ENCODE measurements around the gene RTL3.
"Not testable (repeated sequence)": the region's sequence is repeated elsewhere in the genome, so short reads cannot be mapped to it uniquely, and the experiment has no call there.

Gene RTL3

DNA sequence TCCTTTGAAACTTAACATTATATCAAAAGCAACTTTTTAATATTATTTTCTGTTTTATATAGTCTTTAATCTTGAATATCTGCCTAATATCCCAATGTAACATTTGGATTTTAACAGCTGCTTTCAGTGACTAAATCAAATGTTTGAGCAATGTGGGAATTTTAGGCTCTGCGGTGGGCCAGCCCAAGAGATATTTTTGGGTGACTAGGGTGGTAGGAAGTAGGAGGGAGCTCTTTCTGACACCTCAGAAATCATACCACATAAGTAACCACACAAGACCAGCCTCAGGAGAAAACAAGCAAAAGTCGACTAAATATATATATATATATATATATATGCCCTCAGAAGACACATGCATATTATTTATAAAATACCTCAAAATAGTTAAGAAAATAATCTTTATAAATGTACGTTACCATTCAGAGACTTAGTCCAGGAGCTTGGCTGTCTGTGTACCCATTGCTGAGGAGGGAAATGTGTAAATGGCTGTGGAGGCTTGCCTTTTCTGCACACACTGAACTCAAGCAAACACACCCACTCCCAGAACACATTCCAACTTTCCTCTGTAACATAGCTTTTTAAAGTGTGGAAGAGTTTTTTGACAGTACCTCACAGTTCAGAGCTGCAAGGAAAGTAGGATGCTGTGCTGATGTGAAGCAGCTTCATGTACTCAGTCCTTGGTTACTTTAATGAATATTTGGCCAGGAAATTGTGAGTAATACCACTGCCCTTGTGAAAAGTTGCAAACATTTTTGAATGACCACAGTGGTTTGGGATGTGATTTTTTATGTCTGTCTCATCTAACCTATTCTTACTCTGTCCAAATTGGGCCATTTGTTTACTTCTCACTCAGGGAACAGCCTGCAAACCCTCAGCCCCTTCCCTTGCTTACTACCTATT lies at the start of gene RTL3:
RTL3 (minus strand) TSS at position 484 of the 900 bp plus-strand sequence. CDS start 908 bp downstream, outside the sequence.
- peak; percentile 69 to 80 (median 76) for DNase-seq

DNA sequence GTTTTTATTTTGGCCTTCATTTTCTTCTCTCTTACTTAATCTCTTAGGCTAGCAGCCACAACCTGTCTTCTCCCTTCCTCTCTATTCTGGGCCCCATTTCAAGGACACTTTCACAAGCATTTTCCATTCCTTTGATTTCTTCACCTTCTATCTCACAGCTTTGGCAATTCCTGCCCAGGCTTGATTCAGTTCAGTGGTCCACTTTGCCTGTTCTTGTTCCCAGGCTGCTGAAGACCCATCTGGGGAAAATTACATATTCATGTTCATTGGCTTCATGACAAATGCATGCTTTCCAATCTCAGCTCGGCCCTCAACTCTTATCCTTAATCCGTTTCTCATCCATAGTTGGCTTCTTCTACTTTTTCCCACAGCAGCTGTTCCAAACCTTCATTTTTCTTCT lies 49.7 kb upstream of the RTL3 start:
- no peak for DNase-seq

DNA sequence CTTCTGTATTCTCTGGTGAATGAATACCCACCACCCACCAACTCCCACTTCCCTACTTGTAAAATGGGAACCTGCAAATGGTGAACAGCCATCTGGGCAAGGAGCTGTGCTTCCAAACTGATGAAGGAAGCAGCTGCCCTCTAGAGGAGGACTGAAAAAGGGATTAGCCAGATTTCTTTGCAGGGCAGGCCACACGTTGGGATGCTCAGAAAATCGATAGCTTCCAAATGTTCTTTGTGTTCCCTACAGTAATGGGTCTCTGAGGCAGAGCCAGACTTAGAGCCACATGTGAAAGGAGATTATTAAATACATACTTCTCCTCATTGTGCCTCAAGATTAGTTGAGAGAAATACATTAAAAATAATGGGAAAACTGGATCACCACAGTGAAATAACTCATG lies 49.1 kb upstream of the RTL3 start:
- peak; percentile 63 for DNase-seq

DNA sequence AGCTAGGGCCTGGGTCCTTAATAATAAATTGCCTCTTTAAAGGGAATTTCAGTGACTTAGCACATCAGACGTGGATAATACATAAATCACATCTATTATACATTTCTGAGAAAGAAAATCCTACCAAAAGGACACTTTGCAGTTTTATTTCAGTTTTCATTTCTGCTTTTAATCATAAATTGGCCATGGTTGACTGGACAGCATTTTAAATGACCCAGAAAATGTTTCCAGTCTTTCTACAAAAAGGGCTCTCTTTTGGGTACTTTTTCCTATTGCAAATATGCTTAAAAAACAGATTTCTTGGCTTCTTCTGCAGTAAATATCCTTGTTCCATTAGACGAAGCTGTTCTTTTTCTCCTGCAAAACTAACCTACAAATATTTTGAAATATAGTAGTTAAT lies 46.9 kb upstream of the RTL3 start:
- DNase-seq, result no peak

DNA sequence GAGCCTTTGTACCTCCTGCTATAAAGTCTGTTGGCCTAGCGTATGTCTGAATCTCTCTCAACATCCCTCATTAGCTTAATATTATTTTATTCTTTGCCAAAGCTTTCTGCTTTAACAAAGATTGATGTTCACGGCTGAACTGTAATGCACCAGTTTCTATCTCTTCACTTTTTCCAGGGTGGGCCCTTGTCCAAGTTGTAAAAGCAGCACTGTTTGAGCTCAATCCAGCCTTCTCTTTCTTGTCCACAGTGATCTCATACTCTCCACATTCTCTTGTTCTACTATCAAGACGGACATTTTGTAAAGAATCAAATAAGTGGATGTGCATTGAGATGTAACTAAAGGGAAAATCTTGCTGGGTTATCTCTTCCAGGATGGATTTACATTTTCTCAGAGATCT lies 34.4 kb upstream of the RTL3 start:
- no peak for DNase-seq

- DNase-seq, result no peak
These were observed 33.9 kb upstream of the RTL3 start for GRCh38 chrX:78693012-78693411.

GRCh38 chrX:78687586-78687985 lies 28.5 kb upstream of the RTL3 start:
- peak in 2 of 3 donors; percentile 7 to 12 for DNase-seq

- DNase-seq, result no peak
These were observed 14.1 kb upstream of the RTL3 start for GRCh38 chrX:78673246-78673645.

DNA sequence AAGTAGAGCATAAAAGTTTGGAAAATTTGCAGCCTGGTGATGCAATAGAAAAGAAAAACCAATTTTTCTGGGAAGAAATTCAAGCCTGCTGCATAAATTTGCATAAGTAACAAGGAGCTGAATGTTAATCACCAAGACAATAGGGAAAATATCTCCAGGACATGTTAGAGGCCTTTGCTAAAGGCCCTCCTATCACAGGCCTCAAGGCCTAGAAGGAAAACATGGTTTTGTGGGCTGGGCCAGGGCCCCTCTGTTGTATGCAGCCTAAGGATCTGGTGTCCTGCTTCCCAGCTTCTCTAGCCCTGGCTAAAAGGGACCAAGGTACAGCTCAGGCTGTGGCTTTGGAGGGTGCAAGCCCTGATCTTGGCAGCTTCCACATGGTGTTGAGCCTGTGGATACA lies 6.2 kb upstream of the RTL3 start:
- peak in 2 of 3 donors; percentile 12 to 33 for DNase-seq

- no peak for DNase-seq
These were observed 2.7 kb upstream of the RTL3 start for GRCh38 chrX:78661836-78662235.

GRCh38 chrX:78659955-78660354 lies 827 bp upstream of the RTL3 start:
- DNase-seq, result no peak

- DNase-seq, result peak; percentile 36 to 47 (median 41)
These were observed 714 bp downstream of the RTL3 start for GRCh38 chrX:78658414-78658813.

DNA sequence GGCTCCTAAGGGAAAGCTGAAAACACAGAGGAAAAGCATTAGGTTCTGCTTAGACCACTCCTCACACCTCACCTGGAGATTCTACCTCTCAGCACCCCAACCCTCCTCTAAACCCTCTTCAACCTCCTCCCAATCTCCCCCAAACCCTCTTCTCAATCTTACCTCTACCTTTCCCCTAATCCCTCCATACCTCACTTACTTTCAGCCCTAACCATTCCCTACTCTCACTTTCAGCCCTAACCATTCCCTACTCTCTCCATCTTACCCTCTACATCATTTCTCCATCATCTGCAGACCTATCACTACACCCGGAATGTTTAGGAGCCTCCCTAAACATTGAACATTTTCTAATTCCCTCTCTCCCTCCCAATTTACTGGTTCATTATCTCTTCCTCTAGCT lies 3.5 kb downstream of the RTL3 start:
- DNase-seq, result no peak

DNA sequence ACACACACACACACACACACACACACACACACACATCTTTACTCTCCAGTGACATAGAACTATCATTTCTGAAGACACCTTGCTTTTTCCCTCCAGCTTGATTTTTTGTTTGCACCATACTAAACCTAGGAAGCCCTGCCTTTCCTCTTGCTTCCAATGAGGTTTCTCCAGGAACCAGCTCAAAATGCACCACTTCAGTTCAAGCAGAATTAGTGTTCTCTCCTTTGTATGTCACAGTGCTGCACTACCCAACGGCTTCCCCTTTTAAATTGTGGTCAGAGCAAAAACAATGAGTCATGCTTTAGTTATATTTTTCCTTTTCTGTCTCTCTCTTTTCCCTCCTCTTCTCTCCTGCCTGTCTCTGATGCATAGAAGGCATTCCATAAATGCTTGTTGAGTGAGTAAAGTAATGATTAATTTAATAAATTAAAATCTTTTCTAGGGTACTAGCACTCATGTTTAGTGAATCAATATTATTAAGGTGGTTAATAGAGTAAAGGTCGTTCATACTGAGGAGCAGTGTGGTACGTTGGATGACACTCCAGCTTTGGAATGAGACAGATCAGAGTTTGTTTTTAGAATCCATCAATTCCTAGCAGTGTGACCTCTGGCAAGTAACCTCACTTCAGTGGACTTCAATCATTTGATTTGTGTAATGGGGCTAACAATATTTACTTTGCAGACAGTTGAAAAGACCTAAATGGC lies 5.9 kb downstream of the RTL3 start:
- DNase-seq, result peak; percentile 43 to 74 (median 69)

DNA sequence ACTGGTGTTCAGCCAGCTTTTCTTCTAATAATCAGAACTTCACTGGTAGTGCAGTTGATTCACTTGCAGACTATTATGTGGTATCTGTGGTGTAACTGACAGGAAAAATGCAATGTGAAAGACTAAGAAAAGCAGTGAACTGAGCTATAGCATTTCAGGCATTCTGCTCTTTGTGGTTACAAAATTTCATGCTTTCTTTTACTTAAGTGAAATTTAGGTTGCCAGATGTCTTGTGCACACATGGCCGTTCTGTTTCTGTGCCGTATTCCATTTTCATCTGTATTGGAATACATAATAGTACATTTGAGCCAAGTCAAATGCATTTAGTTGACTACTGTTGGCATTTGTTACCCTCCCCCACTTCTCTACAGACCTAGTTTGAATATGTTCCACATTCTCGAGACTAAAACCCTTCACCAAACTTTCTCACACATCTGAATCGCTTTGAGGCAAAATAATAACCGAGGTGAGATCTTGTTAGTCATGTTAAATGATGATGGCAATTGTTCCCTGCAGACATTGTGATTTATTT lies 8.2 kb downstream of the RTL3 start:
- no peak for DNase-seq

DNA sequence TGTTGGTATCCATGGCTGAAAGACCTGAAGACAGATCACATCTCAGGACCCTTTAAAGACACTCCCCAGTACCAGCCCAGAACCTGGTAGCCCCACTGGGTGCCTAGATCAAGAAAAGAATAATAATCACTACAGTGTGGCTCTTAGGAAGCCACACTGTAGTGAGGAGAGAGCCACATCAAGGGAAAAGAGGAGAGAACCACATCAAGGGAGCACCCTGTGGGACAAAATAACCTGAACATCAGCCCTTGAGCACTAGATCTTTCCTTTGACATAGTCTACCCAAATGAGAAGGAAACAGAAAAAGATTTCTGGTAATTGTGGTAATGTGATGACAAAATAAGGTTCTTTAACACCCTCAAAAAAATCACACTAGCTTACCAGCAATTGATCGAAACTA lies 15.3 kb downstream of the RTL3 start:
- DNase-seq, result no peak

- DNase-seq, result no peak
These were observed 16.0 kb downstream of the RTL3 start for GRCh38 chrX:78643096-78643495.

GRCh38 chrX:78636096-78636495 lies 23.0 kb downstream of the RTL3 start:
- DNase-seq, result not testable (repeated sequence)

- peak; percentile 11 to 27 (median 20) for DNase-seq
These were observed 33.9 kb downstream of the RTL3 start for GRCh38 chrX:78624962-78625909.

- no peak for DNase-seq
These were observed 34.7 kb downstream of the RTL3 start for GRCh38 chrX:78624426-78624825.

- DNase-seq, result no peak
These were observed 36.3 kb downstream of the RTL3 start for GRCh38 chrX:78622831-78623230.

GRCh38 chrX:78619834-78620233 lies 39.3 kb downstream of the RTL3 start:
- DNase-seq, result no peak

DNA sequence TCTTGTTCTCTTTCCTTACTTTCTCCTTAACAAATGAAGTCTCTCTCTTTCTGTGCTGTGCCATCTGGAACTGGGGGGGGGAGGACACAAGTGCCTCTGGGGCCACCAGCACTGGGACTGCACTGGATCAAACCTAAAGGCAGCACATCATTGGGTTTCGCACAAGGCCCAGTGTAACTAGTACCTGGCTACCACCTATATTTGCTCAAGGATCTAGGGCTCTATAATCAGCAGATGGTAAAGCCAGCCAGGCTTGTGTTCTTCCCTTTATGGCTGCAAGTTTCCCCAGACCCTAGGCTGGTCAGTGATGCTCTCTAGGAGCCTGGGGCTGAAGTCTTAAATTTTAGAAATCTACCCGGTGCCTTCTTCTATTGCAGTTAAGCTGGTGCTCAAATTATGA lies 40.1 kb downstream of the RTL3 start:
- DNase-seq, result no peak

Data from suppressor macrophage treated with lipopolysaccharide for 1 hour (primary cell).